GM12874 (cell line): ENCODE results near the gene KRTAP2-1.

Source experiments
- TF ChIP-seq, protein P1 (sequence below): IDR thresholded peaks from 2 replicates; pipeline ENCODE4 v1.5.1; 2011; ENCODE audit warnings: low read depth, mild to moderate bottlenecking, control low read depth, low read length, moderate library complexity; ENCODE audit not compliant: insufficient read depth

Gene KRTAP2-1

DNA sequence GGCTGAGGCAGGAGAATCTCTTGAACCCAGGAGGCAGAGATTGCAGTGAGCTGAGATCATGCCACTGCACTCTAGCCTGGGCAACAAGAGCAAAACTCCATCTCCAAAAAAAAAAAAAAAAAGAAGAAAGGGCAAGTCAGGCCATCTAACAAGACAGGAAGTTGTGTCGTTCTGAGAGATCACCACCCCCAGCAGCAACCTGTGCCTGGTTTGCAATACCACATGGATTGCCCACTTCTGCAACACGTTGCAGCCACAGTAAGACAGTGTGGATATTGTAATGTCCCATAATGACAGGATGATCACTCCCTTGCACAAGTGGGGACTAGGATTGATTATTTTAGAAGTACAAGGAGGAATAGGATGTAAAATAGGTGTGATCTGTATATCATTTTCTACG, 21.9 kb upstream of the KRTAP2-1 start:
- TF ChIP-seq, protein P1, sequence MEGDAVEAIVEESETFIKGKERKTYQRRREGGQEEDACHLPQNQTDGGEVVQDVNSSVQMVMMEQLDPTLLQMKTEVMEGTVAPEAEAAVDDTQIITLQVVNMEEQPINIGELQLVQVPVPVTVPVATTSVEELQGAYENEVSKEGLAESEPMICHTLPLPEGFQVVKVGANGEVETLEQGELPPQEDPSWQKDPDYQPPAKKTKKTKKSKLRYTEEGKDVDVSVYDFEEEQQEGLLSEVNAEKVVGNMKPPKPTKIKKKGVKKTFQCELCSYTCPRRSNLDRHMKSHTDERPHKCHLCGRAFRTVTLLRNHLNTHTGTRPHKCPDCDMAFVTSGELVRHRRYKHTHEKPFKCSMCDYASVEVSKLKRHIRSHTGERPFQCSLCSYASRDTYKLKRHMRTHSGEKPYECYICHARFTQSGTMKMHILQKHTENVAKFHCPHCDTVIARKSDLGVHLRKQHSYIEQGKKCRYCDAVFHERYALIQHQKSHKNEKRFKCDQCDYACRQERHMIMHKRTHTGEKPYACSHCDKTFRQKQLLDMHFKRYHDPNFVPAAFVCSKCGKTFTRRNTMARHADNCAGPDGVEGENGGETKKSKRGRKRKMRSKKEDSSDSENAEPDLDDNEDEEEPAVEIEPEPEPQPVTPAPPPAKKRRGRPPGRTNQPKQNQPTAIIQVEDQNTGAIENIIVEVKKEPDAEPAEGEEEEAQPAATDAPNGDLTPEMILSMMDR = no peak

DNA sequence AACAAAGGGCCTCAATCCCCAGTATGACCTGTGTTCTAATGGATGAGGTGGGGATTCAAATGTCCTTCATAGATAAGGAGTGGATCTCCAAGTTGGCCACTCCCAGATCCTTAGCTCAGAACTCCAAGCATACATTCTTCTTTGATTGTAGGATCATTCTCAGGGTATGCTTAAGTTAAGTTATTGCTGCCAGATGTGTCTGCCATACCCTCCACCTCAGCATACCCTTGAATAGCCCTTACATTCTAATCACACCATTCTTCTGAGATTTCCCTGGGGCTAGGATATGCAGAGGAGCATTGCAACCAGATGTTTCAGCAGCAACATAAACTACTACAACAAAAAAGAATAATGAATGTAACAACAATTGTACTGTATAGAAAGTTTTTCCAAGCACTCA, 20.2 kb upstream of the KRTAP2-1 start:
- TF ChIP-seq, protein P1 = no peak

DNA sequence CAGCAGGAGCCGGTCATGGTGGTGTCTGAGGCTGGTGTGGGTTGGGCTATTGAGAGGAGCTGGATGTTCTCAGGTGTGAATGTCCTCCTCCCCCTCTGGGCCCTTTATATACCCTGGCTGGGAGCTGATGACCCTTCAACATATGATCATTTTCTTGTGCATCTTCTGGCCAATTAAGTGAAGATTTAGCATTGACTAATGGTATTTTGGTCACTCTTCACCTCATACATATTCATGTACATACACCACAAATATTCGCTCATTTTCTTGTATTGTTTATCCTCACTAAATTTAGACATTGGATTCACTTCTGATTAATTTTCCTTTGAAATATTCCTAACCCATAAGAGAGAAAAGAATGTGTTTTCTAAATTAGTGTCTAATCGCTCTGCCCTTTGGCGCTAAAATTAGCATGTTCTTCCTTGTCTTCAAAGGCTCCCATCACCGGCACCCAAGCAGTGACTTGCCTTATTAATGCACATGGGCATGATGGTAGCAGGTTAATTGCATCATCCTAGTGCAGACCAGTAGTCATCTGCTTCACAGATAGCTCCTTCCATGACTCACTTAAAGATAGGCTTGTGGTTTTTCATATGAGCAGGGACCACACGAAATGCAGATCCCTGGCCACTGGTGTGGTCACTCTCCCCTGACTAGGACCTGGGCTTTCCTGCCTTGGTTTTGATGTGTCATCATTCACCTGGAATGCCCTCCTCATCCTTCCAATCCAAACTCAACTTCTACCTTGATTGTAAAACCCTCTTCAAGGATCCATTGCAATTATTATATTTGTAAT, 18.9 kb upstream of the KRTAP2-1 start, which contains the start of gene KRTAP2-4:
Gene KRTAP2-4, minus strand, starts transcription at position 51 of the 796 bp plus-strand sequence. Its CDS starts 34 bp downstream, at position 17.
- TF ChIP-seq, protein P1 = no peak

DNA sequence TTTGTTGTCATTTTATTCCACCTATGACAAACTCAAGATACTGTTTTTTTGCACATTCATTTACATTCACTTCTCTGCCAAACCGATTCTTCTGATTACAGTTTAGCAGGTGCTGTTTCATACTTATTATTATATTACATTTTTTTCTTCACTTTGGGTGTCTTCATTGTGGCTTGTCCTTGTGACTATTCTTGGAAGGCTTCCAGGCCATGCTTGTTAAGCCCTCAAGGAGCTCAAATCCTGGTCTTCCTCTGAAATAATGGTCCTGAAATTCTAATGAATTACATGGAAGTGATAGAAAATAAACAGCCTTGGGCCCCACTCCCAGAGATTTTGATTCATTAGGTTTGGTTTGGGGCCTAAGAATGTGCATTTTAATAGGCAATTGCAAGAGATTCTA, 17.2 kb upstream of the KRTAP2-1 start:
- TF ChIP-seq, protein P1 = no peak

DNA sequence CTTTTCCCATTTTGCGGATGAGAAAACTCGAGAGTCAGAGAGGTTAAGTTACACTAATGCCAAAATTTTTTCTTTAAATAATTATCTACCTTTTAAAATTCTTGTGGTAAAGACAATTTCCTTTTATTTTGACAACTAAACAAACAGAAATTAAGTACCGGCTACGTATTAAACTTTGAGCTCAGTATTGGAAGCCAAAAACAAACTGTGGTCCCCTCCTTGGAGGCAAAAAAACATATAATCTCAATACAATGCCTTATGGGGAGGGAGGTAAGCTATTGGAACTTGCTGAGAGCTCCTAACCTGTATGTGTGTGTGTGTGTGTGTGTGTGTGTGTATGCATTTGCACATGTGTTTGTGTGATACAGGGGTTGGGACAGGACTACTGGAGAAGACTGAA, 16.3 kb upstream of the KRTAP2-1 start:
- TF ChIP-seq, protein P1 = no peak

DNA sequence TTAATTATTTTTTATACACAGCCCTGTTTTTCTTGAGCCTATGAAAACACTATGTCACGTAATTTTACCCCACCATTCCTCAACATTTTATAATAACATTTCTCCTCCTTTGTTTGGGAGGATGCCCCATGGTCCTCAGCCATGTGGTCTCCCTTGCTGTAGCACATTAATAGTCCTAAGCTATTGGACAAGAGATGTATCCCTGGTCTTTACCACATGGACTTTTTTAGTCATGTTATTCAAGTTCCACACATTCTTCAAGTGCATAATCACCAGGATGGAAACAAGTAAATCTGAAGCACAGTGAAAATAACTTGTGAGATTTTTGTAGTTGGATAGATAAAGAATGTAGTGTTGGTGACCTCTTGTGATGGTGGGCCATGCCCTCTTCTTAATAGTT, 14.8 kb upstream of the KRTAP2-1 start:
- TF ChIP-seq, protein P1 = no peak

DNA sequence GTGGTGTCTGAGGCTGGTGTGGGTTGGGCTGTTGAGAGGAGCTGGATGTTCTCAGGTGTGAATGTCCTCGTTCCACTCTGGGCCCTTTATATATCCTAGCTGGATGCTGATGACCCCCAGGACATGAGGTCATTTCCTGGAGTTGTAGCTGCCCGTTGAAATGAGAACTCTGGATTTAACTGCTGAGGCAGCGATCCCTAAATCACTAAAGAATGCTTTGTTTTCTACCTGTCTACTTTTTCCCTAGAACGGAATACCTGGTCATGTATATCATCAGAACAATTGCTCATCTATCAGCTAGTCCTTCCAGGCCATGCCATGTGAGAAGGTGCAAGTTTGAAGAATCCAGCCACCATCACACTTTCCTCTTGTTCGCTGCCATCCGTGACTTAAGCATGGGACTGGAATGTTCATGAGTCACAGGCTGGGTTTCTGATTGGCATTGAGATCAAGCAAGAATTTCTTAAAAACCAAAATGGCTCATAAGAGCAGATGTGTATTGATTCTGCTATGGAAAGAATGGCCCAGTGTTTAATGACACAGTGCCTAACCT, 13.0 kb upstream of the KRTAP2-1 start, which contains the start of gene KRTAP2-3:
Gene KRTAP2-3, minus strand, starts transcription at position 63 of the 553 bp plus-strand sequence. CDS start 64 bp downstream, outside the sequence.
- TF ChIP-seq, protein P1 = no peak
